Ecto neural progenitor cell (in vitro differentiated cells): ENCODE data around the gene TFAP2A.

Experiments used
- DNase-seq: peaks from one replicate; pipeline ENCODE4 v3.0.0-alpha.2; 2018; ENCODE audit warnings: low spot score

The TFAP2A gene

DNA sequence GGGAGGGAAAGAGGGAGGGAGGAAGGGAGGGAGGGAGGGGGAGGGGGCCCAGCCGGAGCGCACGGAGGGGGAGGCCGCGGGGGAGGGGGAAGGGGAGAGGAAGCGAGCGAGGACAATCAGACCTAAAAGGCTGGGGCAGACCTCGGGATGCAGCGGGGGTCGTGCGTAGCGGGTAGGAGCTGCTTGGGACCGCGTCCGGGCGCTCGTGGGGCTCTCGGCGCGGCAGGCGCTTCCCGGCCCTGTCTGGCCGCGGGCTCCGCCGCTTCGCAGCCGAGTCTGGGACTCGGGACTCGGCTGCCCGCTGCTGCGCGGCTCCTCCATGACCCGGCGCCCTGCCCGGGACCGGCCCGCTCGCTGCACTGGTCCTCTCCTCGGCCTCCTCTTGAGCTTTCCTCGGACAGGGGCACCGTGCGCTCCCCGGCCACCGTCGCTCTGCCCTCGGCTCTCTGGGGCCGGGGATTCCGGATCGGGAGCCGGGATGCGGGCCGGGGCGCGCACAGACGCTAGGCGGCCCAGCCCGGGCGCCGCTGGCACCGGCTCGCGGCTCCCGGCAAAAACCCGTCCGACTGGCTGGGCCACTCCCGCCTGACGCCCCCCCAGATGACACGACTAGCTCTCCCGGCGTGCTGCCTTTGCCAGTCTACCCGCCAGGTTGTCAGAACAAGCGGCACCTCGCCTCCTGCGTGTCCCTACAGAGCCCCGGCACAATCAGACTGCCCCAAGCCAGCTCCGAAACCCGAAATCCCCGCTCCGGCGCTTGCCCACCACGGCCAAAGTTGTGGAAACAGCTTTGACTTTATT, 2.2 kb downstream of the TFAP2A start:
- peak; percentile 76 for DNase-seq

DNA sequence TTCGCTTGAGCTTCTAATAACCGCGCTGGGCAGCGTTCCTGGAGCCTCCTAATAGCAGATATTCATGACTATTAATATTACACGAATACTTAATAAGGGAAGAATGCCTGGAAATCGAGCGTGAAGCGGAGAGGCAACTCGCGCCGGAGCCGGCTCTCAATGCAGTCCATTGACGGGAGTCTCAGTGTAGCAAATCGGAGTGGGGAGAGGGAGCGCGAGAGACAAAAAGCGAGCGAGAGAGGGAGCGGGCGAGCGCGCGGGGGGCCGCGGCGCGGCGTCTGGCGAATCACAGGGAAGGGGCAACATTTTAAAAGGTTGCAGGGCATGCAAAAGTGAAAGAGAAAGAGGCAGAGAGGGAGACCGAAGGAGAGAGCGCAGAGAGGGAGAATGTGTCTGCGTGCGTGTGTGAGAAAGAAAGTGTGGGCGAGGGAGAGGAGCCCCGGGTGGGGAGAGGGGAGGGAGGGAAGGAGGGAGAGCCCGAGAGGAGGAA, 2.9 kb downstream of the TFAP2A start:
- DNase-seq: peak; percentile 81

DNA sequence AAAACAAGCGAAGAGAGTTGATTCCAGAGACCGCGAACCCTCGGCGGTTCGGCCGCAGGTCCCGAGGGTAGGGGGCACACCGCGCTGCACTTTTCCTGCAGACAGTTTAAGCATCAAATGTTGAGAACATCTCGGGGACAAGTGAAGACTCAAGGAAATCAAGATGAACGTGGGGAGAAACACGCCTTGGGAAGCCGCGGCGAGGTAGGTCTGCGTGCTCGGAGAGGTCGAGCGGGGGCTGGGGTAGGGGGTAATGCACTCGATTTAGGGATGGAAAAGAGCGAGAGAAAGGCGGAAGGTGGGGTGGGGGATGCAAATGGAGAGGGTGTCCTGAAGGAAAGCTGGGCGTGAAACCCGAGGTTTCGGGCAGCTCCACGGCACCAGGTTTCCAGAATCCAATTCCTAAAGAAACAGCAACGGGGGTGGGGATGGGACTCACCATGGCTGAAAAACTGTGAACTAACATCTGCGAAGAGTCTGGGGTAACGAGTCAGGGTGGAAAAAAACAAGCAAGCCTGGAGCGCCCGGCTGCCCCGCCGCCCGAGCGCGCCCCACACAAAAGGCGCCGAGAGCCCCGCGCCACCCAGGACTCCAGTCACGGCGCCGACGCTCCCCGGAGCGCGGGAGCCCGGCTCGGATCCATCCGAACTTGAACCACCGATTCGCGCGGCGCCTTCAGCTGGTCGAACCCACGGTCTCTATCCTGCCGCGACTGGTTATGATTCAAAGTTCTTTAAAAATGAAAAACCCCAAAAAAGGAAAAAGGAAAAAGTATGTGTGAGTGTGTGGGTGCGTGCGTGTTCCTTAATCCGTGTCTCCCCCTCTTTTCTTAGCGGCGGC, 3.5 kb downstream of the TFAP2A start:
- no peak for DNase-seq

DNA sequence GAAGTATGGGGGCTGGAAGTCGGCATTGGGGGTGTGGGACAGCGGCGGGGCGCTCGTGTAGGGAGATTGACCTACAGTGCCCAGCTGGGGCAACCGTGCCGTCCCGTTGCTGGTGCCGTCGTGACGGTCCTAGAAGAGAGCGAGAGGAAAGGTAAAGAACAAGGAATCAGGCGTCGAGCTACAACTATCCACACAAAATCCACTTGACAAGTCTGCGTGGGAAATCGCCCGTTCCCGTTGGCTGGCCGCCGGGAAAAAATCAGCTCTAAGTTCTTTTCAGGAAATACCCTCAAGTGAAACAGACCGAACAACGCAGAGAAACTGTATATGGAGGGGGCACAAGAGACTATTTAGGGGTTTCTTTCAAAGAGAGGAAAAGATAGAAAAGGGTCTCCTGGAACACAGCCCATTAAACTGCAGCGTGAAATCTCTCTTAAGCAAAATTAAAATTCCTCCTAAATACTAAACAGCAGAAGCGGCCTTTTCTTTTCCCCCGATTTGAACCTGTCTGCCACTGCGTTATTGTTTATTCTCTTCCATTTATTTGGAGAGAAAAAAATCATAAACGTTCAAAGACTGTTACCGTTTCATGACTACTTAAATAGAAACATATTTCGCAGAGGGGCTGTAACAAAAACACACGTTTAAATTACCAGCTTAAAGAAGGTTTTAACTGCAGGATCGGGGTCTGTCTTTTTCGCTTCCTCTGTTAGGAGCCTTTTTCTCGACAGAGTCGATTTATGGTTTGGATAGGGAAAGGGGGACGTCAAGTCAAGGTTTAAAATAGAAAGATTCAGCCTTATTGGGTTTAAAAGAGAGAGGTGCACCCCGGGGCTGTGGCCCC, 4.4 kb downstream of the TFAP2A start:
- no peak for DNase-seq

DNA sequence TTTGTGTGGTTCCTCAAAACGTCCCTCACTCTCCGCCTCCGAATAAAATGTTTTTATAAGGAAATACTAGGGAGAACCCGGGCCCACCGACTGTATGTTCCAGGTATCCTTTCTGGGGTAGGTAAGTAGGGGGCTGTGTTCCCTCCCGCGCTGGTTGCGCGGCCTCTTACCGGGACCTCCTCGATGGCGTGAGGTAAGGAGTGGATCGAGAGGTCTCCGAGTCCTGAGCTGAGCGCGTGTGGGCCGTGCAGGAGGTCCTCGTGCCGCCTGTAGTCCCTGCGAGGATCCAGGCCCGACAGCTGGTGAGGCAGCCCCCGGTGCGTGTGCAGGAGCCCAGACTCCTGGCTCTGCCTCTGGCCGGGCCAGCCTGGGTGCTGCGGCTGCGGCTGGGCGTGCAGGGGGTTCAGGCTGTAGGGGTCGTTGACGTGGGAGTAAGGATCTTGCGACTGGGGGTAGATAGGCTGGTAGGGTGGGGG, 5.1 kb downstream of the TFAP2A start:
- DNase-seq: no peak

DNA sequence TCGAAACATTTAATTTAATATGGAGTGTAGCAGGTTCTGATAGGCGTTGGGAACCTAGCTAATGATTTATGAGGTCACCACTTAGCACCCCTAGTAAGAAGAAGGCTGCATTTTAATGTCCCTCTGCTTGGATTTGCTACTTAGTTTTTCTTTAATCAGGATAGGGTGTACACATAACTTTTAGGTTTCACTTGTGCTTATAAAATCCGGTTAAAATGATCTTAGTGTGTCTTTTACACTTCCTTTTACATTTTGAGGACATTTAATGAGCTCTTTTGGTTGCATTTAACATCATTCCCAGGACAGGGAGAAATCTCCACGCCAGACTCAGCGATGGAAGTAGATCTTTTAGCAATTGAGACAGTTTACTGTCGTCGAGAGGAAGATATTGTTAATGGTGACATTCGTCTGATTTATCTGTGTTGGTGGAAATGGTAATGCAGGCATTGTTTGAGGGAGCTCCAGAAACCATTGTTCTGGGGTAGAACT, 5.6 kb downstream of the TFAP2A start:
- DNase-seq: no peak

DNA sequence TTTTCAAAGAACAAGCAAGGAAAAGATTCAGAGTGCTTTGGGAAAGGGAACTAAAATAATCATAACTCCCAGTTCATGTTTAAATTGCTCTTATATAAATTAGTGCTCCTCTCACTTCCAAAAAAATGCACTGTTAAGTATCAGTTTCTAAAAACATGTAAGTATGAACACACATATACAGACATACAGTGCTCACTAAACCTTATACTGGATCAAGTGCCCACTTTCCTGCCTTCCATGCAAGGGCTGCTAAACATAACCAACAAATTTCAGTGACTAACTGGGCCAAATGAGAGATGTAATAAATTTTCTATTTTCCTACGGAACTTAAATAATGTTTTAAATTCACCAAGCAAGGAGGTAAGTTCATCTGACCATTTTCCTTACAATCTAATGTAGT, 6.4 kb downstream of the TFAP2A start:
- no peak for DNase-seq

DNA sequence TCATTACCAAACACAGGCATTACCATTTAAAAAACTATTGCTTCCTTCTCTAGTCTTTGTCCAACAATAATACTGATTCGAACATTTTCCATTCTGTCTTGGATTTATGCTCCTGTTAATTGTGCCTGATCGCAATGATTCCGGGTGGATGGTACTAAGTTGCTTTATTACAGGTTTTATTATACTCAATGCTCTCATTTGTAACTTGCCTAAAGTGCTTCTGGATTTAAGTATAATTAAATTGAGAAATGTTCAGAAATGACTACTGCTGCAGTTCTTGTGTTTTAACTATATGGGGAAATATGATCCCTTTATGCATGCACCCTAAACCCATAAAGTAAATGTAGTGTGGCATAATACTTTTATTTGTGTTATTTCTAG, 7.2 kb downstream of the TFAP2A start:
- no peak for DNase-seq

DNA sequence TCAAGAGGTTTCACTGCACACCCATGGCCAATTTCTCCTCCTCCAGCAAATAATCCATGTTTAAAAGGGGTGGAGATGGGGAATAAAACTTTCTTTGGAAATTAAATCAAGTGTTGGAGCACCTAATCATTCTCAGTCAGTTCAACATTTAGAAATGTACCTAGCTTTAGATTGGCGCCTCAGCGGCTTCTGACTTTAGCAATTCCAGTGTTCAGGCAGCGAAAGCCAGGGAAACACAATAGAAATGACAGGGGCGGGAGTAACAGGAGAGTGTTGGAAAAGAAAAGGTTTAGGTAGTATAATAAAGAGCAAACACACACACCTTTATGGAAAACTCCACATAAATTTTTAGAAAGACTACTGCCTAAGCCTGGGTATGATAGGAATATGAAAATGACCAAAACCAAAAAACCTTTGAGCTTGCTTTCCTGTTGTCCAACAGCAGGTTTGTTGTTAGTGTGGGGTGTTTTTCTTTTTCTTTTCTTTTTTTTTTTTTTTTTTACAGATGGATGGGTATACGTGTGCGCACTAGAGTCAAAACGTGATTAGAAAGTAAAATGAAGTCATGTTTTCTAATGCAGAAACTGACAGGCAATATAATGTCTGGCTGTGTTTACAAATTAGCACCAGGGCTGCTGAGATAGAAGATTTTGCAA, 7.7 kb downstream of the TFAP2A start:
- no peak for DNase-seq

DNA sequence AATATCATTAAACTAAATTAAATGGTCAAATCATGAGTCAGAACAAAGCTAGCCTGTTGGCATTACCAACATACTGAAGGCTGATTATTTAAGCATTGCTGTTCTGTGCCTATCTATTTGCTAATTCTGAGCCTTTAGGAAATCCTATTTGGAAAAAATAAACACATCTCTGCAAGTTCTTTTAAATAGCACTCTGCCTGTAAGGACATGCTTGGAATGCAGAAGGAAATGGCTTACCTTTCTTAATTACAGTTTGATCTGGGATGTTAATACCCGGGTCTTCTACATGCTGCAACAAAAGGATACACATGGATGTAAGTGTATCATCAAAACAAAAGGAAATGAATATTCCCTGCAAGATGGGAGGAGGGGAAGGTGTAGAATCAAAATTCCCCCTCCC, 8.3 kb downstream of the TFAP2A start:
- no peak for DNase-seq

DNA sequence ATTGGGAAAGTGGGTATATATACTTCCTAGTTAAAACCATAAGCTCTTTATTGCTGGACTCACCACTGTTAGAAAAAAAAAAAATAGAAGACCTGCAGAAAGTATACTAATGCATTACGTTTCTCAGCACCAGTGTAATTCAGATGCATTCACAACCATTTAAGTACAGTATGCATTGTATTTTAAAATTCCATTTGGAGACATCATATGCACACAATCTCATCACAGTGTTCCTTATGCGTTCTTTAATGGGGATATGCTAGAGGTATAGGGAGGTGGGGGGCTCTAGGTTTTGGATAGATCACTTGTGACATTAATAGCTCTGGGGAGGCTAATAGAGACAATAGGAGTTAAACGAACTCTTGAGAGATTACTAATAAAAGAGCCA, 9.4 kb downstream of the TFAP2A start:
- DNase-seq: no peak

DNA sequence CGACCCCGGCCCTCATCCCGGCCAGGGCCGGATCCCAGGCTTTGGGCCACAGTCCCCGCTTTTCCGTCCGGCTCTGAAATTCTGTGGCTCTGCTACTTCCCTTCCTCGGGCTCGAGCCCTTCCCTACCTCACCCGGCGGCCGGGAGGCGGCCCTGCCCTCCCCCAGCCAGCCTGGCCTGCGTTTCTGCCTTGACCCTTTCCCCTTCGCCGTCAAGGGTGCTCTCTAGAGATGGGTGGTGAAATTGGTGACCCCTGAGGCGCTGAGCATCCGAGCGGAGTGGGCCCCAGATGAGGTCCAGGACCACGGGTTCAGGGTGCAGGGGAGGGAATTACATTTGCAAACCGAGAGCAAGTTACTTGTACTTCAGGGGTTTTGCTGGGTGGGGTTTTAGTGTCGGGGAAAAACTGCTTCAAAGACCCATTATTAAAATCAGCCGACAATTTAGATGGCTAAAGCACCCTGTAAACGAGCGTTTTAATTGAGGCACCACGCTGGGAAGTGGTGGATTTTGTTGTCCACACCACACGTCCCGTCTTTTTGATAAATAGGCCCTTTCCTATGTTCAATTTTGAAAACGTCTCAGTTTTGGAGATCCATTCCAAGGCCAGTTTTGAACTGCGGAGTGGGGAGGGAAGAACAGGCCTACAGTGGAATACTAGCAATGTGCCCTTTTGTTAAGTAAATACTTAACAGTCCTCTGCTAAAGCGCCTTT, 9.9 kb downstream of the TFAP2A start:
- DNase-seq: no peak

DNA sequence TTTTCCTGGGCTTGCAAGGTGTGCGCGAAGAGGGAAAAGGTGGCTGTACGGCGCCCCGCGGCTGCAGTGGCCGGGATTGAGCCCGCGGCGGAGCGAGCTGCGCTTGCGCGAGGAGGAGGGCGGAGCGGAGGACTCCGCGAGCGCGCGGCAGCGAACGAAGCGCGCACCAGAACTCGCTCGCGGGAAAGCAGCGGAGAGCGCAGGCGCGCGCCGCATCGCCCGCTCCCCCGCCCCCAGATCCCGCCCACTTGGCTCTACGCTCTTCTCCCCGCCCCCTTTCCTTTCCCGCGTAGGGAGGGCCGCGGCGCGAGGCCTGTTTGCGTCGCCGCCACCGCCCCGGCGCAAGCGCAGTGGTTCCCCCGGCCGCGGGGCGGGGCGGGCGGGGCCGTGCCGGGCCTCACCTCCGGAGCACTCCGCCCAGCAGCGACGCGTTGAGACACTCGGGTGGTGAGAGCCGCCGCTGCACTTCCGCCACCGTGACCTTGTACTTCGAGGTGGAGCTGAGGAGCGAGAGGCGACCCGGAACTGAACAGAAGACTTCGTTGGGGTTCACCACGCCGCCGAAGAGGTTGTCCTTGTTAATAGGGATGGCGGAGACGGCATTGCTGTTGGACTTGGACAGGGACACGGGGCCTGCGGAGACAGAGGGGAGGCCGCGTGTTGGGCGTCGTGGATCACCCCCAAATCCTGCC, 10.6 kb downstream of the TFAP2A start:
- peak; percentile 96 for DNase-seq

DNA sequence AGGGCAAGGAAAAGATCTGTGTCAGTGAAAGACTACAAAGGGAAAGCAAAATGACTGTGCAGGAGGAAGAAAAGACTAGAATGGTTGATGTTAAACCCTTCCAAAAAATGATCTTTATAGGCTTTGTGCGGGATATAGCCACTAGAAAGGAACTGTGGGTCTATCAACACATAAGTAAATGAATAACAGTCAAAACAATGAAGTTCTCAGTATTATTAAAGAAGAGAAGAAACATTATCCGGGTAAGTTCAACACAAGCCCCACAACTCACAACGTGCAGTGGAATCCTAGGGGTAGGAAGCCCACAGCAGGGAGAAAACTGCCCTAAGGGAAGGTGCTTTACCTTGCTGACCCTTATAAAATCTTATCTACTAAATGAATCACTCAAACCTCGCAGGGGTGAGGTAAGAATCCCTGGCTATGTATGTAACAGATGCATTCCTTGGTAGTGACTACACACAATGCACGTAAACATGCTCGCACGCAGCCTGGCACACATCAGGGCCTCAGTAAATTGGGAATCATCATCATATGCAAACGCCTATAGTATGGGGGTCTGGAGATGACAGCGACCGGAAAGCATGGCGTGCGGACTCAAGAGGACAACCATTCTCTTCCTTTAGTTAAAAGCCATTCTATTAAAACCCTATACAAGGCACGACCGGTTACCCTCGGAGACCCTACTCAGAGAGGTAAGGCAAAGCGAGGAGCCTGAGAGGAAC, 11.3 kb downstream of the TFAP2A start:
- DNase-seq: no peak

DNA sequence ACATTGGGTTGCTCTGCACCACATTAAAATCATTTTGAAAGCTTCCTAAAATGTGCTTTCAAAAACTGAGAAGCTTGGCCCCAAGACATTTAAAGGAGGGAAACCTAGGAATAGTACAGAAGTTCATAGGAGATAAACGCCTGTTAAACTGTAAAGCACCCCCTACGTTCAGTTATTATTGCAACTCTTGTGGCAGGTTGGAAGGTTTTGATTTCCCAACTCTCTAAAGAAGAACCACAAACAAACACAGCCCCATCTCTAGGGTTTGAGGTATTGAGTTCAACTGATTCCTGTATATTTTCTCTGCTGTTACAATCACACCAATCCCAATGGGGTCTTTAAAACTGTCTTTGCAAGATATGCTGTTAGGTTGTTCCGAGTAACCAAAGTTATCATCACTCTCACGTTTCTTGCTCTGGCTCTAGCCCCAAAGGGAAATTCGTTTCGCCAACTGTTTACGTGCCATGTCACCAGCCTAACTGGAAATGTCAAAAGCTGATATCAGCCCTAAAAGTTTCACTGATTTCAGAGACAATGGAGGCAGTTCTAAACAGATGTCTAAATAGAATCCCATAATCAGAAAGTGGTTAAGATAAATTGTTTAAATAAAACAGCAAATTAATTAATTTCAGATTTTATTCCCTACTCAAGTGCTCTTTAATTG, 12.1 kb downstream of the TFAP2A start:
- no peak for DNase-seq

DNA sequence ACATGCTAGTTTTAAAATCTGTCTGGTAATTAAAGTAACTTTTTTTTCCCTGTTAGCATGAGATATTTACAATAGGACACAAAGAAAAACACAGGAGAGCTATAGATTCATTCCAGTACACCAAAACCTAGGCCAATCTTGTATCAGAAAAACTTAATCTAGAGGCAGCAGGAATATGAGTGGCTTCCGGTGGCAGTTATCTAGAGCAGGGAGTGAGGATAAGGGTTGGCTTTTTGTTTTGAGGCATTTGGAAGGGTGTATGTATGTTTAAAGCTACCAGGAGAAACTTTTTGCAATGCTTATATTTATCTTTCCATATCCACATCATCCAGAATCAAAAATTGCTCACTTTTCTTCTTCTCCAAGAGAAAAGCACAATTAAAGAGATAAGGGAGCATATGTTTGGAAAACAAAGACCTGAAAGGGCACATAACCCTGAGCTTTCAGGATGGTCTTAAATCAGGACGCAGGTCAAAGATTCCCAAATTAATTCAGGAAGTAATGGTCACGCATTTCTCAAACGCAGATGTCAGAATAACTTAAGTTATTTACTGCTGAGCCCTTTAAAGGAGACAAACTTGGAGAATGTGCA, 13.1 kb downstream of the TFAP2A start:
- DNase-seq: no peak

DNA sequence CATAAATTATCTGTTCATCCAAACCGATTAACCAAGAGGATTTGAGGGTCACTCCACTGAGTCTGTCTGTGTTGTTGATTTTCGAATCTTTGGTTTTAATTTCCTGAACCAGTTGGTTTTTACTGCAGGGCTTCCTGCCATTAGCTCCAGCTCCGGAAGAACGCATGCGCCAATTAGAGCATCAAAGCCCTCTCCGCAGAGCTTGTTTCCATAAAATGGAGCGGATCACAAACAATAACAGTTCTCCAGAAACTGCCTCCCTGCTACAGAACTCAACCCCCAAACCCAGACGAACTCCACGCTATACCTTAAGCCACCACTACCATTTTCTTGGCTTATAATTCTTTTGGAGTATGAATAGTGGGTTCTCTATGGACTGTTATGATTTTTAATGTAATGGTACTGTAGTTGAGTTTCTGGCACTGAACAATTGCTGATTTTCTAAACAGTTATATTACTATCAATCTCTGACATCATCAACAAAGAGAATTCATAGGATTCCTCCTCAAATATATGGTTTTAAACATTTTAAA, 13.8 kb downstream of the TFAP2A start:
- no peak for DNase-seq

DNA sequence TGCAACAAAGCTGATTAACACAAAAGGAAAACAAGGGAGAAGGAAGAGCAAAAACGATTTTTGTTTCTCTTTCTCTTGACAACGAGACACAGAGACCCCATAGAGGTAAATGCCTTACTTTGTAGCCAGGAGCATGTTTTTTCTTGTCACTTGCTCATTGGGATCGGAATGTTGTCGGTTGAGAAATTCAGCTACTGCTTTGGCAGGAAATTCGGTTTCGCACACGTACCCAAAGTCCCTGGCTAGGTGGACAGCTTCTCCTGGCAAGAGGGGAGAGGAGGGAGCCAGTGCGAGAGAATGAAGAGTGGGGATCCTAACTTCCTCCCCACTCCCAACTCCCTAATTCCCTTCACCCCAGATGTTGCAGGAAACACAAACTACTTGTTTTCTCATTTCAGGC, 14.5 kb downstream of the TFAP2A start:
- no peak for DNase-seq
